B cell (primary cell): Measurements from ENCODE around the gene COPS3.

Experiments
- EZH2 ChIP-seq: IDR thresholded peaks from 2 replicates; pipeline ENCODE4 v1.6.1; 2012; ENCODE audit warnings: borderline replicate concordance, low read depth, mild to moderate bottlenecking, moderate library complexity, low read length; ENCODE audit not compliant: insufficient read depth, poor library complexity, severe bottlenecking
- TF ChIP-seq, protein P1 (sequence below): fragments of 200-600 bp; IDR thresholded peaks from one replicate; pipeline ENCODE4 v1.8.0; 2022; ENCODE audit warnings: antibody characterized with exemption, mild to moderate bottlenecking

DNA sequence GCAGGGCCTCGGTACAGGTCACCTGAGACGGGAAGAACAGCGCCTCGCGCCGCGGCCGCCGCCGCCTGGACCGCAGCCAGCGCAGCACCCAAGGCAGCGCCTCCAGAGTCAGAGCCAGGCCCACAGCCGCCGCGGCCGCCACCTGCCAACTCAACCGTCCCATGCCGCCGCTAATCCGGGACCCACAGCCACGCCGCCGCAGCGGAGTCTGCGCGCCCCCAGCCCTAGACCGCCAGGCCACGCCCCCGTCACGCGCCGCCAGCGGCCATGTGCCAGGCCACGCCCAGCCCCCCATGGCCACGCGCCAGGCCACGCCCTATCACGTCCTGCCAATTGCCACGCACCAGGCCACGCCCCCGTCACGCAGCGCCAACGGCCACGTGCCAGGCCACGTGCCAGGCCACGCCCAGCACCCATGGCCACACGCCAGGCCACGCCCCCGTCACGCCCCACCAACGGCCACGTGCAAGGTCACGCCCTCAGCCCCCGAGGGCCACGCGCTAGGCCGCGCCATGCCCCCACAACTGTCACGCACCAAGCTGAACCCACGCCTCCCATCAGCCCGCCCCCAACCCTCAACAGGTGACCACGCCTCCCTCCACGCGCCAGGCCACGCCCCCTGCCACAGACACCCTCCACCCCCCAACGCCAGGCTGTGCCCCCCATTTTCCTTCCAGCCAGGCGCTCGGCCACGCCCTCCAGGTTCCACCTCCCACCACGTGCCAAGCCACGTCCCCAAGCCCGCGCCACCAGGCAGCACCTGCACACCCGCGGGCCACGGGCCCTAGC, 74.7 kb downstream of the COPS3 start, which contains the start of gene PLD6:
- TF ChIP-seq, protein P1, sequence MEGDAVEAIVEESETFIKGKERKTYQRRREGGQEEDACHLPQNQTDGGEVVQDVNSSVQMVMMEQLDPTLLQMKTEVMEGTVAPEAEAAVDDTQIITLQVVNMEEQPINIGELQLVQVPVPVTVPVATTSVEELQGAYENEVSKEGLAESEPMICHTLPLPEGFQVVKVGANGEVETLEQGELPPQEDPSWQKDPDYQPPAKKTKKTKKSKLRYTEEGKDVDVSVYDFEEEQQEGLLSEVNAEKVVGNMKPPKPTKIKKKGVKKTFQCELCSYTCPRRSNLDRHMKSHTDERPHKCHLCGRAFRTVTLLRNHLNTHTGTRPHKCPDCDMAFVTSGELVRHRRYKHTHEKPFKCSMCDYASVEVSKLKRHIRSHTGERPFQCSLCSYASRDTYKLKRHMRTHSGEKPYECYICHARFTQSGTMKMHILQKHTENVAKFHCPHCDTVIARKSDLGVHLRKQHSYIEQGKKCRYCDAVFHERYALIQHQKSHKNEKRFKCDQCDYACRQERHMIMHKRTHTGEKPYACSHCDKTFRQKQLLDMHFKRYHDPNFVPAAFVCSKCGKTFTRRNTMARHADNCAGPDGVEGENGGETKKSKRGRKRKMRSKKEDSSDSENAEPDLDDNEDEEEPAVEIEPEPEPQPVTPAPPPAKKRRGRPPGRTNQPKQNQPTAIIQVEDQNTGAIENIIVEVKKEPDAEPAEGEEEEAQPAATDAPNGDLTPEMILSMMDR: no peak
- TF ChIP-seq EZH2: no peak
